Measurements from ENCODE around the gene STAMBPL1.

Gene STAMBPL1

GRCh38 chr10:88896372-88896993, 16.4 kb downstream of the STAMBPL1 start:
- no peak for DNase-seq

GRCh38 chr10:88896994-88897853, 17.2 kb downstream of the STAMBPL1 start:
- no peak for DNase-seq

- no peak for DNase-seq
Observed at GRCh38 chr10:88898727-88899126, 18.7 kb downstream of the STAMBPL1 start.

GRCh38 chr10:88899886-88900285, 19.8 kb downstream of the STAMBPL1 start:
- DNase-seq, result no peak

GRCh38 chr10:88901206-88901983, 21.4 kb downstream of the STAMBPL1 start:
- DNase-seq, result no peak

- no peak for DNase-seq
Observed at GRCh38 chr10:88901984-88902789, 22.1 kb downstream of the STAMBPL1 start.

- DNase-seq, result no peak
Observed at GRCh38 chr10:88903715-88904114, 23.7 kb downstream of the STAMBPL1 start.

GRCh38 chr10:88906921-88907320, 26.9 kb downstream of the STAMBPL1 start:
- no peak for DNase-seq

GRCh38 chr10:88908194-88908593, 28.1 kb downstream of the STAMBPL1 start:
- no peak for DNase-seq

- DNase-seq, result no peak
Observed at GRCh38 chr10:88911116-88911515, 31.1 kb downstream of the STAMBPL1 start.

GRCh38 chr10:88911851-88912250, 31.8 kb downstream of the STAMBPL1 start:
- no peak for DNase-seq

GRCh38 chr10:88913127-88913526, 33.1 kb downstream of the STAMBPL1 start:
- DNase-seq, result no peak

GRCh38 chr10:88913788-88914187, 33.7 kb downstream of the STAMBPL1 start:
- DNase-seq, result no peak

- no peak for DNase-seq
Observed at GRCh38 chr10:88915781-88916180, 35.7 kb downstream of the STAMBPL1 start.

GRCh38 chr10:88916231-88916630, 36.2 kb downstream of the STAMBPL1 start:
- DNase-seq, result no peak

GRCh38 chr10:88916986-88917385, 36.9 kb downstream of the STAMBPL1 start:
- DNase-seq, result no peak

GRCh38 chr10:88918191-88918905, 38.3 kb downstream of the STAMBPL1 start:
- no peak for DNase-seq

GRCh38 chr10:88919041-88919440, 39.0 kb downstream of the STAMBPL1 start:
- DNase-seq, result no peak

- no peak for DNase-seq
Observed at GRCh38 chr10:88920198-88920597, 40.2 kb downstream of the STAMBPL1 start.

- DNase-seq, result no peak
Observed at GRCh38 chr10:88920986-88921593, 41.0 kb downstream of the STAMBPL1 start.

- DNase-seq, result no peak
Observed at GRCh38 chr10:88922041-88922440, 42.0 kb downstream of the STAMBPL1 start.

- DNase-seq, result no peak
Observed at GRCh38 chr10:88923520-88923919, 43.5 kb downstream of the STAMBPL1 start.

Data from COR-L47 (cell line).